ENCODE results near the gene CSTPP1.

DNA sequence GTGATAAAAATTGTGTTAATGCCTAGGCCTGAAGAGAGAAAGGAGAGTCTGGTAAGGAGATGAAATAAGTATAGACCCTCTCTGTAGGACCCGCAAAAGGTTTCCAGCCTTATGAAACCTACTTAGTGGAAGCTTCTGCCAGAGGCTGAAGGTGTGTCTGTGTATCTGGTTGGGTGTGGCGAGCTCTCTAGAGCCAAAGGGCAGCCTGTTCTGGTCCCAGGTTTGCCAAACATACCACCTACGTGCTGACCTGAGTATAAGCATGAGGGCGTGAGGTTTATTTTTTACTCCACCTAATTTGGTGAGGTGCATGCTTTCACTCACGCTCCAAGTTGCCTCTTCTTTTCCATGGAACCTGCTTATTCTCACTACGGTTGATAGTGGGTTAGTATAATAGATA, 5.6 kb downstream of the CSTPP1 start:
- no peak for TF ChIP-seq CTCF (IDR thresholded peaks at IDR 0.05)
- TF ChIP-seq POLR2A (IDR thresholded peaks at IDR 0.05): no peak
